Calu3 (cell line): ENCODE results near the gene GLRA3. TPM values are rescaled to one million over a fixed set of nuclear protein-coding genes. Genes with fewer than 3 reads are reported as not detected.

ENCODE experiments used
- BruUV-seq: library from RNA; stranded (reverse); fragments of 400-500 nt; replicated peaks from 2 replicates; lab custom pipeline; 2021; lab: Mats Ljungman, UMichigan
- CTCF ChIA-PET: fragments of 300-600 bp; sonication (Branson Sonifier 250); formaldehyde crosslinking; loops from one replicate; lab custom pipeline; 2022; ENCODE audit warnings: antibody characterized with exemption; lab: Charles Lee
- DNase-seq: peaks from one replicate; pipeline ENCODE4 v3.0.0; 2022
- H3K27ac Mint-ChIP-seq: one replicate; pipeline ENCODE4 v1.8.0; 2022; ENCODE audit warnings: mixed read lengths; ENCODE audit not compliant: unreplicated experiment
- H3K27me3 Mint-ChIP-seq: one replicate; pipeline ENCODE4 v1.8.0; 2022; ENCODE audit warnings: mixed read lengths; ENCODE audit not compliant: unreplicated experiment
- H3K36me3 Mint-ChIP-seq: one replicate; pipeline ENCODE4 v1.8.0; 2022; ENCODE audit warnings: mild to moderate bottlenecking, moderate library complexity, mixed read lengths; ENCODE audit not compliant: insufficient read depth, unreplicated experiment
- H3K4me1 Mint-ChIP-seq: one replicate; pipeline ENCODE4 v1.8.0; 2022; ENCODE audit warnings: mild to moderate bottlenecking, low read depth, mixed read lengths; ENCODE audit not compliant: unreplicated experiment
- H3K4me3 Mint-ChIP-seq: one replicate; pipeline ENCODE4 v1.8.0; 2022; ENCODE audit warnings: mild to moderate bottlenecking, low read depth, moderate library complexity, mixed read lengths; ENCODE audit not compliant: unreplicated experiment
- H3K9me3 Mint-ChIP-seq: one replicate; pipeline ENCODE4 v1.8.0; 2022; ENCODE audit warnings: low read depth, mixed read lengths; ENCODE audit not compliant: unreplicated experiment
- CTCF ChIP-seq: fragments of 200-600 bp; IDR thresholded peaks from one replicate; pipeline ENCODE4 v1.8.0; 2022; ENCODE audit warnings: antibody characterized with exemption; ENCODE audit not compliant: unreplicated experiment
- intact Hi-C: fragments of 100-400 bp; cut with micrococcal nuclease; formaldehyde crosslinking; loops from one replicate; pipeline ENCODE4 v1.10.0; 2022; ENCODE audit not compliant: unreplicated experiment
- total RNA-seq: library from RNA; stranded (reverse); gene quantifications from 2 replicates; pipeline ENCODE4 v1.2.3, GENCODE V29; 2022

The GLRA3 gene
- total RNA-seq, 1 experiment from 2014 or later, result 0.07 TPM

DNA sequence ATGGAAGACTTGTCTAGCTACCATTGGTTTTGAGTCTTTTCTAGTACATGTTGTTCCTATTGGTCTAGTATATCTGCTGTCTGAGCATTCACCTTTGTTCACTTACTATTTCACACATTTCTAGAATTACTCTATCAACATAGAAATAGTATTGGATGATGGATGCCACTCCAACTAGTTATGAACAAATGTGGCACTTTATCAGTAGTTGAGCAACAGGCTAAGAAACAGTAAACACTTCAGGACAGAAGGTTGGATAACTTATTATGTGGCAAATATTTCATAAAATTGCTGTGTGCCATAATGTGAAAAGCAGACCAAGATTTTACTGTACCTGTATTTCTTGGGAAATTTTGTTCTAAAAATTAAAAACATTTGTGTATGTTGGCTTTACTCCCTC lies 42.4 kb upstream of the GLRA3 start:
- Mint-ChIP-seq H3K36me3 (no peaks in the 10 kb centered on the region), H3K4me1 (peaks cover 40% of the 10 kb centered on the region), H3K27ac (peak overlapping the region; percentile 25), H3K9me3 (peaks cover 4% of the 10 kb centered on the region), H3K4me3 (no peak overlapping the region), H3K27me3 (no peaks in the 10 kb centered on the region)
- BruUV-seq, result no TSS peak
- no peak for TF ChIP-seq CTCF
- DNase-seq, result no peak
- CTCF ChIA-PET, result no interaction called here
- intact Hi-C loops, result loop anchor here (5.0 to 10.0 kb wide), 5 partner anchors 109 to 583 kb away; no protein-coding TSS in a partner anchor

DNA sequence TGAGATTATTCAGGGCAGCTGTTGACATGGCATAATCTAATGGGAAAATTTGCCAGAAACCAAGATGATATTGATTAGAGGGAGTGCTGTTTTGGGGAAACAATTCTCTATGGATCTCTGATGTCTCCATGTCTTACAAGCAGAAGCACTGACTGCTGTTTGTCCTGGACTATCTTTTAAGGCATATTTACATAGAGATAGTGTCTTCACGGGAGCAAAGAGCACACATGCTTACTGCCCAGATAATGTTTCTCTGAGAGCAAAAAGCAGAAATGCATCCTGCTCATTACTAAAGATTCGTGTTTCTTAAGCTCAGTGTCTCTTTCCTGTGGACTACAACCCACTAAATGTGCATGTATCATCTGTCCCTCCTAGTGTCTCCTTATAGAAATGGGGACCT lies 41.3 kb upstream of the GLRA3 start:
- CTCF ChIA-PET, result no interaction called here
- no TSS peak for BruUV-seq
- DNase-seq, result no peak
- H3K36me3 Mint-ChIP-seq, result no peaks in the 10 kb centered on the region
- no peak for TF ChIP-seq CTCF
- peaks cover 4% of the 10 kb centered on the region for H3K9me3 Mint-ChIP-seq
- H3K4me1 Mint-ChIP-seq, result peaks cover 40% of the 10 kb centered on the region
- no peak overlapping the region for H3K27ac Mint-ChIP-seq
- intact Hi-C loops, result loop anchor here (5.0 to 10.0 kb wide), 5 partner anchors 108 to 584 kb away; no protein-coding TSS in a partner anchor
- no peak overlapping the region for H3K4me3 Mint-ChIP-seq
- H3K27me3 Mint-ChIP-seq, result no peaks in the 10 kb centered on the region

- CTCF ChIA-PET, result no interaction called here
- Mint-ChIP-seq H3K4me3 (no peak overlapping the region), H3K27ac (no peak overlapping the region), H3K9me3 (peaks cover 4% of the 10 kb centered on the region), H3K4me1 (peaks cover 30% of the 10 kb centered on the region), H3K27me3 (no peaks in the 10 kb centered on the region), H3K36me3 (no peaks in the 10 kb centered on the region)
- intact Hi-C loops, result no loop called here
- no peak for TF ChIP-seq CTCF
- no TSS peak for BruUV-seq
- no peak for DNase-seq
Observed at GRCh38 chr4:174869339-174869738, 40.3 kb upstream of the GLRA3 start.

GRCh38 chr4:174867903-174868302 lies 38.9 kb upstream of the GLRA3 start:
- peaks cover 17% of the 10 kb centered on the region for H3K4me1 Mint-ChIP-seq

More at GRCh38 chr4:174867903-174868302, 38.9 kb upstream of the GLRA3 start:
- TF ChIP-seq CTCF, result no peak
- BruUV-seq, result no TSS peak
- no peak overlapping the region for H3K4me3 Mint-ChIP-seq
- H3K27ac Mint-ChIP-seq, result no peak overlapping the region
- no peaks in the 10 kb centered on the region for H3K27me3 Mint-ChIP-seq
- no peaks in the 10 kb centered on the region for H3K36me3 Mint-ChIP-seq
- DNase-seq, result no peak
- intact Hi-C loops, result no loop called here
- H3K9me3 Mint-ChIP-seq, result peaks cover 4% of the 10 kb centered on the region
- CTCF ChIA-PET, result no interaction called here
